Stimulated activated CD4-positive, alpha-beta T cell treated with anti-CD3 and anti-CD28 coated beads, Interleukin-4, amount 100 ng/mL, for 24 hours (primary cell): Measurements from ENCODE around the gene CNOT1.

Source experiments
- DNase-seq: peaks from one replicate; pipeline ENCODE4 v3.0.0-alpha.2; 2020

CNOT1 gene

DNA sequence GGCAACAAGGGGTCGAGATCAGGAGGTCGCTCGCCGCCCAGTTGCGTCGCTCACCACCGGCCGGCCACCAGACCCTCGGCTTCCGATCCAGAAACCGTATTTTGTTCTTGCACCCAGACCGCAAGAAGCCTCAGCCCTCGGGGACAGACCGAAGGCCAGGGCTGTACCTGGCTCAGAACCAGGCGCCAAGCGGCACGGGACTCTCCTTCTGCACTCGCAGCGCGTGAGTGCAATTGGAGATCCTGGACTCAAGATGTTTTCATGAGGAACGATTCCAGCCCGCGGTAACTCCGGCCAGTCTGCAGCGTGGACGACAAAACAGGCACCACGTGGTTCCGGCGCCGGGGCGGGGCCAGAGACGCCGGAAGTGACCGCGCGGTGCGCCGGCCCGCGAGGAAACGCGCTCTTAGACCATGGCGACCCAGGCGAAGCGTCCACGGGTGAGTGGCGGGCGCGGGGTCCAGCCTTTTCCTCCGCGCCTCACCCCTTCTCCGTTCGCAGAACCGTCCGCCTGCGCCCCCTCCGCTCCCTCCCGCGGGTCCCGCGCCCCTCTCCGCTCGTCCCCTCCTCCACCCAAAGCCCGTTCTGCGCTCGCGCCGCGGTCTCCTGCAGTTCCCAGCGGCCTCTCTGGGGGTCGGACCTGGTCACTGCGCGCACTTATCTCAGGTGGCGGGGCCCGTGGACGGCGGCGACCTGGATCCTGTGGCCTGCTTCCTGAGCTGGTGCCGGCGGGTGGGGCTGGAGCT, 114.3 kb downstream of the CNOT1 start, which contains the start of gene SETD6:
Gene SETD6, plus strand, starts transcription at position 393 of the 746 bp plus-strand sequence. Its CDS starts 21 bp downstream, at position 414.
- peak; percentile 81 for DNase-seq

GRCh38 chr16:58513874-58514273, 115.8 kb downstream of the CNOT1 start:
- no peak for DNase-seq

DNA sequence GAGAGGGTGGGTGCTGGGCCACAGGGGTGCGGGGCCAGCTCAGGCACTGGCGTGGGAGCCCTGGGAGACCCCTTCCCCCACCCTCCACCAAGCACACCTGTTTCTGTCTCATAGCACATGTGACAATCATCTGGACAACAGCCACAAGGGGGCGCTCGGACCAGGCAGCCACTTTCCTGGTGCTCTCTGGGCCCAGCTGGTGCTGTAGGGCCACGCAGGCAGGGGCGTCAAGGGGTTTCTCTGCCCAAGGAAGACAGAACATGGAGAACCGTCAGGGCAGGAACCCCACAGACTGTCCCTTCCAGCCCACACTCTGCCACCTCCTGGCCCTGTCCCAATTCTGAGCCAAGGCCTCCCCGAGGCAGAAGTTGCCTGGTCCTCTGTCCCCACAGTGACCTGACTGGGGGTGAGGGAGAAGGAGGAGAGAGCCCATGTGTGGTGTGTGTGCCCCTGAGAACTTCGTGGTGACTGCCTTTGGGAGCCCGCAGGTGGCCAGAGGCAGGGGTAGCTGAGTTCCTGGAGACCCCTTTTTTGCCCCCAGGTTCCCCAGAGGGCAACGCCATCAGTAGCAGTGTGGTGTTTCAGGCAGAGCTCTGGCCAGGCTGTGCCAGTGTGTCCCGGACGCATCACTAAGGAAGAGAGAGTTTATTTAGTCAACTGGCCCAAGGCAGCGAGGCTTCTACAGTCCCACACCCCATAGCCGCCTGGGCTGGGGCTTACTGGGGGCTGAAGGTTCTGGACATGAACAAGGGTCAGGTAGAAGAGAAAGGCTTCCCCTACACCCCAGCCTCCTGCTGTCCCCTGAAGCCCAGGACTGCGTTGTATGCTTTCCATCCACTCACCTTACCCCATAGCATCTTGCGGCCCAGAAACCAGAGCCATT, 117.5 kb downstream of the CNOT1 start:
- peak; percentile 89 for DNase-seq

DNA sequence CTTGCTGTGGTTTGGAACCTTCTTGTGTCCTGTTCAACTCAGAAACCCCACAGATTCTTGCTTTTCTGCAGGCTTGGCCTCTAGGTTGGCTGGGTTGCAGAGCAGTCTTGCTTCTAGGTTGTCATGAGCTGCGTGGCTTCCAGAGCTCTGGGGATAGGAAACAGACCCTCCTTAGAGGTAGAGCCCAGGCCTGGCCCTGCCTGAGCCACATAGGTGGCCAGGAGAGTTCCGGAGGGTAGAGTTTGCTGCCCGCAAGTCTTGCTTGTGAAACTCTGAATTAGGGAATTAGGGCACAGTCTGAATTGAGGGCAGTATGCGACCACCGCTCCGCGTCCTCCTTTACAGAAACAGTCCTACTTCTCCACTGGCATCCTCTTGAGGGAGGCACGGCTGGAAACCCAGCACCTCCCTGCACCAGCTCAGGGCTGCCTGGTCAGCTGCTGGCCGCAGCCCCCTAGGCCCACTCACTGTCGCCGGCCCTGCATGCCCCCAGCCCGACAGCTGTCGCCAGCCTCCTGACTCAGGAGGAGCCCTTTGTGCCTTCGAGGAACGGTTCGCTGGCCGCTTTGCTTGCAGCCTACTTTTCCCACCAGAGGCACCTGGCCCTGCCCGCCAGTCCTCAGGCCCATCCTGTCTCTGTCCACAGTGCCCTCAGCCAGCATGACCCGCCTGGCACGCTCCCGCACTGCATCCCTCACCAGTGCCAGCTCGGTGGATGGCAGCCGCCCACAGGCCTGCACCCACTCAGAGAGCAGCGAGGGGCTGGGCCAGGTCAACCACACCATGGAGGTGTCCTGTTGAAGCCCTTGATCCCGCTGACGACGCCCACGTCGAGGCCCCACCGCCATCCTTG, 118.6 kb downstream of the CNOT1 start:
- no peak for DNase-seq

- no peak for DNase-seq
Measured at GRCh38 chr16:58510097-58510775, 119.4 kb downstream of the CNOT1 start.

DNA sequence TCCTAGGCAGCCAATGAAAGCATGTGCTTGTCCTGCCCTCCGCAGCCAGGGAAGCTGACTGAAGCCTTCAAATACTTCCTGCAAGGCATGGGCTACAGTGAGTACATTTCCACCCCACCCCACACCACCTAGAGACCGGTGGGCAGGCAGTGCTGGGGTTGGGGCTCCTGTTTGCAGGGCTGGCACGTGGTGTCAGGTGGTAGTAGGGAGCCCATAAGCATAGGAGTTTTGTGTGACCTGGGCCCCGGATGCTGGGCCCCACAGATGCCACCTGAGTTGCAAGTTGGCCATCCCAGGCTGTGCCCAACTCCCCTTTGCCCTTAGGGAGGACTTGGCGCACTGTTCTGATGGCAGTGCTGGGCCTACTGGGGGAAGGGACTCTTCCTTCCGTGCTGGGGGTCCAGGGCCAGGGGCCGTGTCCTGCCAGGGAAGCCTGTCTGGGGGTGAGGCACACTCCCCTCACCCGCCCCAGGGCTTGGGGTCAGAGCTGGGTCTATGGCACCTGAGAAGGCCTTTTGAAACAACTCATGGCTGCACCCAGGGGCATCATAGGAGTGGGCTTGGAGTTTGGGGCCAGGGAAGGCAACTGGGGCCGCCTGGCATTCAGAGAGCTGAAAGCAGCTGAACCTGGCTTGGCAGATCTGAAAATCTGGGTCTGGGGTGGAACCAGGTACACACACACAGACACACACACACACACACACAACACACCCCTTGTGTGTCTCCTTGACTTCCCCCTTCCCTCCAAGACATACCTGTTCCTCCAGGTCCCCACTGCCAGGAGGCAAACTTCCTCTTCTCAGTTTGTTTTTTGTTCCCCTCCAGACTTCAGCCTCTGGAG, 120.2 kb downstream of the CNOT1 start:
- DNase-seq, result no peak

- no peak for DNase-seq
Measured at GRCh38 chr16:58508671-58509251, 120.9 kb downstream of the CNOT1 start.

GRCh38 chr16:58507963-58508670, 121.5 kb downstream of the CNOT1 start:
- DNase-seq, result no peak

DNA sequence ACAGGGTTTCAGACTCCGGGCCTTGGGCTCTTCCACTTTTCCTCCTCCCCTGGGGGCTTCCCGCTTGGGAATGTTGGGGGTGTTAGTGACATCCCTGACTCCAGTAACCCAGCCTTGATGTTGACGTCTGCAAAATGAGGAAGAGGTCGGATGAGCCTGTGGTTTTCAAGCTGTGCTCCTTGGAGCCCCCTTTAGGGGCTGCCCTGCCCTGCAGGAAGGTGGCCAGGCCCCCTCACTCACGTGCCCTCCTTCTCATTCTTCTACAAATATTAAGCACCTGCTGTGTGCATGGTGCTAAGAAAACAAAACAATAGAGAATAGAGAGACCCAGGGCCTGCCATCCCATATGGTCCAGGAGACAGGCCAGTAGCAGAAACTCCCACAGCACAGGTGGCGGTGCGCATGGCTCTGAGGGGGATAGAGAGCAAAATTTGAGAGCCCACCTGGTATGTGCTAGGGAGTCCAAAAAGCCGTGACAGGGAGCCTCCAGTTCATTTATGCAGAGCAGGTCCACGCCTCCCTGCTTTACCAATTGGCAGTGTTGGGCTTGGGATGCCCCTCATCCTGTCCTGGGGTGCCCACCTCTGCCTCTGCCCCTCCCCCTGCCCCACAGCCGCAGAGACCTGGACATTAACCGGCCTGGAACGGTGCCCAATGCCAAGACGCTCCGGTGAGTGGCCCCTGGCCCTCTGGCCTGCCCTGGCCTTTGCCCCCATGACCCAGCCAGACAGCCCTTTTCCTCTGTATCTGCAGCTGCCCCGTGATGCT, 122.2 kb downstream of the CNOT1 start:
- no peak for DNase-seq

DNA sequence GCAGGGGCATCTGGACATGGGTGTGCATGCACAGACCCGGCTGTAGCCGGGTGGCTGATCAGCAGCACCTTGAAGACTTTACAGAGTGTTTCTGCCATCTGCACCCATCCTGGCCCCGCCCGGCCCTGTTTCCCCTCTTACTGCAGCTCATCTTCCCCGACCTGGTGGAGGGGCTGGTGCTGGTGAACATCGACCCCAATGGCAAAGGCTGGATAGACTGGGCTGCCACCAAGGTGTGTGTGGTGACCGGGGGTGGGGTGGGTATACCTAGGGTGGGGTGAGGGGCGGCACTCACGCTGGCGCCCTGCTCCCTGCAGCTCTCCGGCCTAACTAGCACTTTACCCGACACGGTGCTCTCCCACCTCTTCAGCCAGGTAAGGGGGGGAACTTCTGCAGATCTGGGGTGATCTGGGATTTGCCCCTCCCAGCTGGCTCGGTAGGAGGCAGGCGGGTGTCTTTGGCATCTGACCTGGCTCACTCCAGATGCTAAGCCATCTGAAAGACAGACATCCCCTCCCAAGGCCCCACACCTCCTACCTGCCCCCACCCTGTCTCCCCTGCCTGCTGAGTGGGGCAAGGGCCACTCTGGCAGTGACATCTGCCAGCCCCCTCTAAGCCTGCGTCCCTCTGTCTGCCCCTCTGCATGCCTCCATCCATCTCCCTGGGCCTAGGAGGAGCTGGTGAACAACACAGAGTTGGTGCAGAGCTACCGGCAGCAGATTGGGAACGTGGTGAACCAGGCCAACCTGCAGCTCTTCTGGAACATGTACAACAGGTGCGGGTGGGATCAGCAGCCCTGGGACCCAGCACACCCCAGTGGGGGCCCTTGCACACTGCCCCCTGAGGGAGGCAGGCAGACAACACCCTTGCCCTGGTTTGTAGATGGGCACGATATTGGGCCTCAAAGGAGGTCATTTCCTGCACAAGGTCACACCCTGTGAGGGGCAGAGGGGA, 123.1 kb downstream of the CNOT1 start:
- DNase-seq, result no peak

DNA sequence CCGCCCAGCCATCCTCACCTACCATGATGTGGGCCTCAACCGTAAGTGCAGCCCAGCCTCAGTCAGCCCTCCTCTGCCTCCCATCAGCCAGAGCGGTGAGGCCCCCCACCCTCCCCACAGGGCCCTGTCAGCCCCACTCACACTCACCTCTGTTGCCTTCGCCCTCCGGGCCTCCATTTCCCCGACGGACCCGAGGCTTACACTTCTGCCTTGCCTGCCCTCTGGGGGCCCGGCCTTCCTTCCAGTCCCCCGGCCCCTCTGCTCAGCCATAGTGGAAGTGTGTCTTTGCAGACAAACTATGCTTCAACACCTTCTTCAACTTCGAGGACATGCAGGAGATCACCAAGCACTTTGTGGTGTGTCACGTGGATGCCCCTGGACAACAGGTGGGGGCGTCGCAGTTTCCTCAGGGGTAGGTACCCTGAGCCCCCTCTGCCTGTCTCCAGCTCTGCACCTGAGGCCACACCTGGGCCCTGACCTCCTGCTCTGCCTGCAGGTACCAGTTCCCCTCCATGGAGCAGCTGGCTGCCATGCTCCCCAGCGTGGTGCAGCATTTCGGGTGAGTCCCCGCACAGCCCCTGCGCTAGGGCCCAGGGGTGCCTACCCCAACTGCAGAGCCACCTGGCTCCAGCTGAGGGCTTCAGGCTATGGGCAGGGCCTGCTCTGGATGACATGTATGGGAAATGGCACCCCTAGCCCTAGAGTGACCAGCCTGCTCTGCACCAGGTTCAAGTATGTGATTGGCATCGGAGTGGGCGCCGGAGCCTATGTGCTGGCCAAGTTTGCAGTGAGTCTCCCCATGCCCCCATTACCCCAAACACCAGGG, 125.5 kb downstream of the CNOT1 start:
- no peak for DNase-seq

GRCh38 chr16:58503166-58503862, 126.3 kb downstream of the CNOT1 start:
- DNase-seq, result no peak

DNA sequence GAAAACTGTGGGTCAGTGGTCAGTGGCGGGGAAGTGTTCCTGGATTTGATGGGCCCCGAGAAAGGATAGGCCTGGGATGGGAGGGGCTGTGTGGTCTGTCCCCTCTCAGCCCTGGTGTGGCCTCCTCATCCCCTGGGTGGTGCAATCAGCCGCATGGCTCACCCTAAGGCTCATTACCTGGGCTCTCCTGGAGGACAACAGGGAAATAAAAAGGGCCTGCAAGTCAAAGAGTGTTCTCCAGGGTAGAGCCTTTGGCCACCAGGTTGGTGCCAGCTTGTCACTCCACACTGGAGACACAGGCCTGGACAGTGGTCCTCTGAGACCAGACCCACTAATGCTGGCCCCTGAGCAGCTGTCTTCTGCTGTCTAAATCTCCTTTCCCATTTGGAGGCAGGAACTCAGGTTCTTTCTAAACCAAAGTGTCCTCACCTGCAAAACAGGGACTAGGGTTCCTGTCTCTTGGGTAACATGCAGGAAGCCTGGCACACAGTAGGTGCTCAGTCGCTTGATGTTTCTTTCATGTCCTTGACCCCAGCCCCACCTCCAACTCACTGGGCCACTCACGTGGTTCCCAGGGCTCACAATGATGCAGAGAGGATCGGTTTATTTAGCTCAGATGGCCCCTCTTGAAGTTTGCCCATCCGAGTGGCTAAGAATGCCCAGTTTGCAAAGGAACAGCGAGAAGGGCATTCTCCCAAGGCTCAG, 127.3 kb downstream of the CNOT1 start:
- DNase-seq, result no peak

DNA sequence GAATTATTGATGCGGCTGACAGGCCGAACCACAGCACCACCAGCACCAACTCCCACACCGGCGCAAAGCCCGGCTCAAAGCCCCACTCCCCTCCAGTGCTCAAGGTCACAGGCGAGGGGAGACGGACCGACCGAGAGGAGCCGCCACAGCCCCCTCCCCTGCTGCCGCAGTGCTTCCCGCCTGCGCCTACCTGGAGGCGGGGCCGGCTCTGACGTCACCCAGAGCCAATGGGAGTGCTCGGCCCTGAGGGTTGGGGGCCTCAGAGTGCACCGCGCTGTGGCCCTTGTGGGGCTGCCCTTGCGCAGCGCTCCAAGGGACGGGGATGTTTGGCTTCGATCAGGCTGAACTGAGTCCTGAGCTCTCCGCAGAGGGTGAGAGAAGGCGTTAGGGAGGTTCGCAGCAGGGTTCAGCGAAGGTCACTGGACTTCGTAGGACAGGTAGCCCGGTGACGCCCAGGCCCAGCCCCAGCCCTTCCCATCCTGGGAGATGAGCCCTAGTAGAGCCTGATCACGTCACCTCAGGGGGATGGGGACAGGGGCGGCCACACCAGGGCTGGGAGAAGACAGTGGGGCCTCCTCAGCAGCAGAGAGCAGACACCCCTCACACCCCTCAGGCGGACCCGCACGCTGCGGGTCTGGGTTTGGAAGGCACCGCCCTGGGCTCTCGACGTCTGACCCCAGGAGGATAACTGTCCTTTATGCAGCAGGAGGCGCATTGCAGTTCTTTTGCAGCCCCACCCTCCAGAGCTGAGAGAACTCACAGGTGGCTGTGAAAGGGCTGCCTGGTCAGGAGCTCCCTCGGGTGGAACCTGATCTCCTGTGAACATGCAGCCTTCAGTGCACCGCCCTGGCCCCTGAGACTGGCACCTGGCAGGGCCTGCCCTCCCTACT, 128.1 kb downstream of the CNOT1 start:
- DNase-seq, result peak; percentile 41
